ENCODE measurements around the gene C17orf75. TPM values are rescaled to one million over a fixed set of nuclear protein-coding genes. Genes with fewer than 3 reads are reported as not detected.

C17orf75 gene
- total and polyA plus RNA-seq, 2 experiments from 2014 or later: 35.9 to 43.3 TPM

DNA sequence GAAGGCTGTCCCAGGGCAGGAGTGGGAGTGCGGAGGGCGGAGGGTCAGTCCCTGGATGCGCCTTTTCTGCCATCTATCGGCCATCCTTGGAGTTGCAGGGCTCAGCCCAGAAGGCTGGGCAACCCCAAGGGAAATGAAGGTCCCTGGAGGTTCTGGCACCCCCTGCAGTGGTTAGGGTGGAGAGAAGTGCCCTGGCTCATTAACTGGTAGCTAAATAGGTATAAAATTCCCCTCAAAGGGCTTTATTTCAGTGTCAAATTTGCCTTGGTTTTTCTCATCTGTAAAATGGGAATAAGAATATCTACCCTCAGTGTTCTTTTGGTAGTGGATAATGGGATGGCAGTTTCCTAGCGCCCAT lies 22.4 kb downstream of the C17orf75 start:
- H3K4me3 ChIP-seq: no peak overlapping the region
- no peak overlapping the region for H3K4me3 Mint-ChIP-seq

GRCh38 chr17:32318071-32318470 lies 23.9 kb downstream of the C17orf75 start:
- 0 out of 2 replicates have a peak, but pooled peaks cover 2% of the 10 kb centered on the region for H3F3A ChIP-seq (replicated peaks; ENCODE audit: low read depth)
- TF ChIP-seq CREB1 (CRISPR knock-in tag; IDR thresholded peaks at IDR 0.05; ENCODE audit: low read depth) (no peak), STAT1 (IDR thresholded peaks at IDR 0.05; ENCODE audit: unreplicated experiment) (no peak), JUNB (IDR thresholded peaks at IDR 0.05; ENCODE audit: unreplicated experiment) (no peak), CTCF (conservative IDR thresholded peaks at IDR 0.05; ENCODE audit: low read depth in 2 of 2) (no peak)
- TF ChIP-seq, protein P1, sequence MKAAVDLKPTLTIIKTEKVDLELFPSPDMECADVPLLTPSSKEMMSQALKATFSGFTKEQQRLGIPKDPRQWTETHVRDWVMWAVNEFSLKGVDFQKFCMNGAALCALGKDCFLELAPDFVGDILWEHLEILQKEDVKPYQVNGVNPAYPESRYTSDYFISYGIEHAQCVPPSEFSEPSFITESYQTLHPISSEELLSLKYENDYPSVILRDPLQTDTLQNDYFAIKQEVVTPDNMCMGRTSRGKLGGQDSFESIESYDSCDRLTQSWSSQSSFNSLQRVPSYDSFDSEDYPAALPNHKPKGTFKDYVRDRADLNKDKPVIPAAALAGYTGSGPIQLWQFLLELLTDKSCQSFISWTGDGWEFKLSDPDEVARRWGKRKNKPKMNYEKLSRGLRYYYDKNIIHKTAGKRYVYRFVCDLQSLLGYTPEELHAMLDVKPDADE (IDR thresholded peaks at IDR 0.05): no peak
- TF ChIP-seq, protein P2, sequence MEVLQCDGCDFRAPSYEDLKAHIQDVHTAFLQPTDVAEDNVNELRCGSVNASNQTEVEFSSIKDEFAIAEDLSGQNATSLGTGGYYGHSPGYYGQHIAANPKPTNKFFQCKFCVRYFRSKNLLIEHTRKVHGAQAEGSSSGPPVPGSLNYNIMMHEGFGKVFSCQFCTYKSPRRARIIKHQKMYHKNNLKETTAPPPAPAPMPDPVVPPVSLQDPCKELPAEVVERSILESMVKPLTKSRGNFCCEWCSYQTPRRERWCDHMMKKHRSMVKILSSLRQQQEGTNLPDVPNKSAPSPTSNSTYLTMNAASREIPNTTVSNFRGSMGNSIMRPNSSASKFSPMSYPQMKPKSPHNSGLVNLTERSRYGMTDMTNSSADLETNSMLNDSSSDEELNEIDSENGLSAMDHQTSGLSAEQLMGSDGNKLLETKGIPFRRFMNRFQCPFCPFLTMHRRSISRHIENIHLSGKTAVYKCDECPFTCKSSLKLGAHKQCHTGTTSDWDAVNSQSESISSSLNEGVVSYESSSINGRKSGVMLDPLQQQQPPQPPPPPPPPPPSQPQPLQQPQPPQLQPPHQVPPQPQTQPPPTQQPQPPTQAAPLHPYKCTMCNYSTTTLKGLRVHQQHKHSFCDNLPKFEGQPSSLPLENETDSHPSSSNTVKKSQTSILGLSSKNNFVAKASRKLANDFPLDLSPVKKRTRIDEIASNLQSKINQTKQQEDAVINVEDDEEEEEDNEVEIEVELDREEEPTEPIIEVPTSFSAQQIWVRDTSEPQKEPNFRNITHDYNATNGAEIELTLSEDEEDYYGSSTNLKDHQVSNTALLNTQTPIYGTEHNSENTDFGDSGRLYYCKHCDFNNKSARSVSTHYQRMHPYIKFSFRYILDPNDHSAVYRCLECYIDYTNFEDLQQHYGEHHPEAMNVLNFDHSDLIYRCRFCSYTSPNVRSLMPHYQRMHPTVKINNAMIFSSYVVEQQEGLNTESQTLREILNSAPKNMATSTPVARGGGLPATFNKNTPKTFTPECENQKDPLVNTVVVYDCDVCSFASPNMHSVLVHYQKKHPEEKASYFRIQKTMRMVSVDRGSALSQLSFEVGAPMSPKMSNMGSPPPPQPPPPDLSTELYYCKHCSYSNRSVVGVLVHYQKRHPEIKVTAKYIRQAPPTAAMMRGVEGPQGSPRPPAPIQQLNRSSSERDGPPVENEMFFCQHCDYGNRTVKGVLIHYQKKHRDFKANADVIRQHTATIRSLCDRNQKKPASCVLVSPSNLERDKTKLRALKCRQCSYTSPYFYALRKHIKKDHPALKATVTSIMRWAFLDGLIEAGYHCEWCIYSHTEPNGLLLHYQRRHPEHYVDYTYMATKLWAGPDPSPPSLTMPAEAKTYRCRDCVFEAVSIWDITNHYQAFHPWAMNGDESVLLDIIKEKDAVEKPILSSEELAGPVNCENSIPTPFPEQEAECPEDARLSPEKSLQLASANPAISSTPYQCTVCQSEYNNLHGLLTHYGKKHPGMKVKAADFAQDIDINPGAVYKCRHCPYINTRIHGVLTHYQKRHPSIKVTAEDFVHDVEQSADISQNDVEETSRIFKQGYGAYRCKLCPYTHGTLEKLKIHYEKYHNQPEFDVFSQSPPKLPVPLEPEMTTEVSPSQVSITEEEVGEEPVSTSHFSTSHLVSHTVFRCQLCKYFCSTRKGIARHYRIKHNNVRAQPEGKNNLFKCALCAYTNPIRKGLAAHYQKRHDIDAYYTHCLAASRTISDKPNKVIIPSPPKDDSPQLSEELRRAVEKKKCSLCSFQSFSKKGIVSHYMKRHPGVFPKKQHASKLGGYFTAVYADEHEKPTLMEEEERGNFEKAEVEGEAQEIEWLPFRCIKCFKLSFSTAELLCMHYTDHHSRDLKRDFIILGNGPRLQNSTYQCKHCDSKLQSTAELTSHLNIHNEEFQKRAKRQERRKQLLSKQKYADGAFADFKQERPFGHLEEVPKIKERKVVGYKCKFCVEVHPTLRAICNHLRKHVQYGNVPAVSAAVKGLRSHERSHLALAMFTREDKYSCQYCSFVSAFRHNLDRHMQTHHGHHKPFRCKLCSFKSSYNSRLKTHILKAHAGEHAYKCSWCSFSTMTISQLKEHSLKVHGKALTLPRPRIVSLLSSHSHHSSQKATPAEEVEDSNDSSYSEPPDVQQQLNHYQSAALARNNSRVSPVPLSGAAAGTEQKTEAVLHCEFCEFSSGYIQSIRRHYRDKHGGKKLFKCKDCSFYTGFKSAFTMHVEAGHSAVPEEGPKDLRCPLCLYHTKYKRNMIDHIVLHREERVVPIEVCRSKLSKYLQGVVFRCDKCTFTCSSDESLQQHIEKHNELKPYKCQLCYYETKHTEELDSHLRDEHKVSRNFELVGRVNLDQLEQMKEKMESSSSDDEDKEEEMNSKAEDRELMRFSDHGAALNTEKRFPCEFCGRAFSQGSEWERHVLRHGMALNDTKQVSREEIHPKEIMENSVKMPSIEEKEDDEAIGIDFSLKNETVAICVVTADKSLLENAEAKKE (CRISPR knock-in tag; IDR thresholded peaks at IDR 0.05): no peak

More for the DNA sequence above, 22.4 kb downstream of the C17orf75 start:
- TF ChIP-seq CTCF (conservative IDR thresholded peaks at IDR 0.05; ENCODE audit: low read depth in 2 of 2) (peak; percentile 98 to 99), ZNF331 (CRISPR knock-in tag; IDR thresholded peaks at IDR 0.05; ENCODE audit: low read depth) (no peak)
- no peak overlapping the region for H3K4me2 ChIP-seq
- Mint-ChIP-seq H3K9me3 (peaks cover 3% of the 10 kb centered on the region; the same call in 2 of the 3 replicates), H3K27me3 (ENCODE audit: insufficient read depth, low read depth, poor library complexity) (peaks cover 9% of the 10 kb centered on the region), H3K27ac (no peak overlapping the region), H3K36me3 (ENCODE audit: low read depth) (0 out of 3 replicates have a peak, but pooled peaks cover 2% of the 10 kb centered on the region), H3K4me1 (peaks cover 31% of the 10 kb centered on the region)
- H3K9me2 ChIP-seq (ENCODE audit: insufficient read depth): no peaks in the 10 kb centered on the region
- no peaks in the 10 kb centered on the region for H4K20me1 ChIP-seq (replicated peaks; ENCODE audit: insufficient read depth)
- H3F3A ChIP-seq (replicated peaks; ENCODE audit: low read depth): 0 out of 2 replicates have a peak, but pooled peaks cover 2% of the 10 kb centered on the region
- H3K27me3 ChIP-seq (ENCODE audit: insufficient read depth): no peaks in the 10 kb centered on the region
- no peak overlapping the region for H2AFZ ChIP-seq
- H3K36me3 ChIP-seq (ENCODE audit: insufficient read depth): no peaks in the 10 kb centered on the region
- H3K4me1 ChIP-seq (ENCODE audit: insufficient read depth): peaks cover 14% of the 10 kb centered on the region
- no peak overlapping the region for H3K27ac ChIP-seq (ENCODE audit: low read depth)
- no peaks in the 10 kb centered on the region for H3K79me2 ChIP-seq (replicated peaks; ENCODE audit: insufficient read depth)
- DNase-seq (ENCODE audit: low spot score): peak; percentile 90
- peak; percentile 88 for ATAC-seq

More at GRCh38 chr17:32318071-32318470, 23.9 kb downstream of the C17orf75 start:
- peaks cover 15% of the 10 kb centered on the region for H3K27me3 Mint-ChIP-seq (ENCODE audit: insufficient read depth, low read depth, poor library complexity)
- H3K4me2 ChIP-seq: no peak overlapping the region
- no peak overlapping the region for H2AFZ ChIP-seq
- no peaks in the 10 kb centered on the region for H3K79me2 ChIP-seq (replicated peaks; ENCODE audit: insufficient read depth)
- peak overlapping the region; percentile 82; the same call in 1 of the 2 replicates for H3K27ac Mint-ChIP-seq
- no peaks in the 10 kb centered on the region for H3K36me3 ChIP-seq (ENCODE audit: insufficient read depth)
- no peak for DNase-seq (ENCODE audit: low spot score)
- H3K4me1 Mint-ChIP-seq: peaks cover 16% of the 10 kb centered on the region
- H3K4me3 Mint-ChIP-seq: no peak overlapping the region
- H3K27me3 ChIP-seq (ENCODE audit: insufficient read depth): no peaks in the 10 kb centered on the region
- H3K36me3 Mint-ChIP-seq (ENCODE audit: low read depth): 0 out of 3 replicates have a peak, but pooled peaks cover 2% of the 10 kb centered on the region
- peaks cover 5% of the 10 kb centered on the region for H3K4me1 ChIP-seq (ENCODE audit: insufficient read depth)
- no peak for ATAC-seq
- no peaks in the 10 kb centered on the region for H3K9me2 ChIP-seq (ENCODE audit: insufficient read depth)
- no peaks in the 10 kb centered on the region for H4K20me1 ChIP-seq (replicated peaks; ENCODE audit: insufficient read depth)
- peak overlapping the region; percentile 26; the same call in 1 of the 2 replicates for H3K27ac ChIP-seq (ENCODE audit: low read depth)
- no peak overlapping the region for H3K4me3 ChIP-seq
- H3K9me3 Mint-ChIP-seq: peaks cover 3% of the 10 kb centered on the region; the same call in 2 of the 3 replicates
